Measurements from ENCODE around the gene CCNB1.
A peak's percentile ranks its signal among the peaks of the same experiment; 100 is the strongest.

CCNB1 gene

DNA sequence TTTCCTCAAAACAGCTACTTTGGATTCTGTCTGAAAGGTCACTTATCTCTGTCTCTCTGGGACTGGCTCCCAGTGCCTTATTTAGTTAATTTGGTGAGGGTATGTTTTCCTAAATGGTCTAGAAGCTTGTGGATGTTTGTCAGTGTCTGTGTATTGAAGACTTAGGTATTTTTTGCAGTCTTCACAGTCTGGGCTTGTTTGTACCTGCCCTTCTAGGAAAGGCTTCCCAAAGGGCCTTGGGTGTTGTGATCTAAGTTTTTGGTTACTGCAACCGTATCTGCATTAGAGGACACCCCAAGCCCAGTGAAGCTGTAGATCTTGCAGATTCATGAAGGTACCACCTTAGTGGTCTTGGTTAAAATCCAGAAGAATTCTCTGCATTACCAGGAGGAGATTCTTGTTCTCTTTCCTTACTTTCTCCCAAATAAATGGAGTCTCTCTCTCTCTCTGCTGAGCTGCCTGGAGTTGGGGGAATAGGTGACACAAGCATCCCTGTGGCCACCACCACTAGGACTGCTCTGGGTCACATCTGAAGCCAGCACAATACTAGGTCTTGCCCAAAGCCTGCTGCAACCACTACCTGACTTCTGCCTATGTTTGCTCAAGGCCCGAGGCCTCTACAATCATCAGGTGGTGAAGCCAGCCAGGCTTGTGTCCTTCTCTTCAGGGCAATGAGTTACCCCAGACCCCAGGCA, 17.8 kb upstream of the CCNB1 start:
- H2BK12ac ChIP-seq (ENCODE audit: low read length) = no peak overlapping the region
- H3K18ac ChIP-seq (ENCODE audit: low read length) = no peak overlapping the region
- H3K4ac ChIP-seq (ENCODE audit: low read length) = no peak overlapping the region
- H2BK15ac ChIP-seq (ENCODE audit: low read length) = no peak overlapping the region
- H2BK5ac ChIP-seq (ENCODE audit: low read length) = no peak overlapping the region
- H3K27me3 ChIP-seq (ENCODE audit: control insufficient read depth in 3 of 3, insufficient read depth in 3 of 3, low read depth in 1 of 3, low read length in 3 of 3) = no peaks in the 10 kb centered on the region
- no peak overlapping the region for H3K4me3 ChIP-seq (ENCODE audit: low read length in 2 of 2)
- no peaks in the 10 kb centered on the region for H3K79me1 ChIP-seq (ENCODE audit: low read depth, low read length)
- no peaks in the 10 kb centered on the region for H3K36me3 ChIP-seq (replicated peaks in 1 of 2; ENCODE audit: control insufficient read depth in 2 of 2, insufficient read depth in 2 of 2, low read length in 2 of 2)
- no peak overlapping the region for H2AK5ac ChIP-seq (ENCODE audit: low read depth, low read length)
- no CpG with 5 or more reads among the region's 2 CpGs for WGBS, 2 donors (ENCODE audit: extremely low coverage in 2 of 2, insufficient read length in 2 of 2, insufficient replicate concordance in 1 of 2)
- H3K4me1 ChIP-seq (ENCODE audit: control insufficient read depth in 2 of 2, insufficient read depth in 1 of 2, low read depth in 1 of 2, low read length in 2 of 2) = no peaks in the 10 kb centered on the region
- DNase-seq (ENCODE audit: low spot score) = no peak
- H2BK120ac ChIP-seq (ENCODE audit: low read depth, low read length) = no peak overlapping the region
- H4K8ac ChIP-seq (ENCODE audit: low read depth, low read length) = no peak overlapping the region
- no peak overlapping the region for H2AFZ ChIP-seq (ENCODE audit: low read length)
- no peak overlapping the region for H4K91ac ChIP-seq (ENCODE audit: low read depth, low read length, poor library complexity)
- H3K23ac ChIP-seq (ENCODE audit: low read depth, low read length, poor library complexity) = peak overlapping the region; percentile 57
- H3K27ac ChIP-seq (replicated peaks; ENCODE audit: low read length) = no peak overlapping the region
- no peak overlapping the region for H3K9ac ChIP-seq (ENCODE audit: low read depth, low read length, poor library complexity)
- no peak overlapping the region for H3K14ac ChIP-seq (ENCODE audit: low read length)
- H3K4me2 ChIP-seq (ENCODE audit: insufficient read depth, low read length, poor library complexity, severe bottlenecking) = no peak overlapping the region
- H3K9me3 ChIP-seq (replicated peaks in 1 of 2; ENCODE audit: control insufficient read depth in 2 of 2, insufficient read depth in 1 of 2, low read depth in 1 of 2, low read length in 2 of 2) = no peaks in the 10 kb centered on the region

DNA sequence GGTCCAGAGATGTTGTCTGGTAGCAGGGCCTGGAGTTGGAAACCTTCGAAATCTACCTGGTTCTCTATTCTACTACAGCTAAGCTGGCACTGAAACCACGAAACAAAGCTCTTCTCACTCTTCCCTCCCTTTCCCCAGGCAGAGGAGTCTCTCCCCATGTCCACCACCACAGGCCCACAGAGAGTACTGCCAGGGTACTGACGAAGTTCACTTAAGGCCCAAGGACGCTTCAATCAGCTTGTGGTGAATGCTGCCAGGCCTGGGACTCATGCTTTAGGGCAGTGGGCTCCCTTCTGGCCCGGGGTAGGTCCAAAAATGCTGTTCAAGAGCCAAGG, 17.3 kb upstream of the CCNB1 start:
- WGBS, 2 donors (ENCODE audit: extremely low coverage in 2 of 2, insufficient read length in 2 of 2, insufficient replicate concordance in 1 of 2) = no CpG with 5 or more reads among the region's 5 CpGs
- H2BK15ac ChIP-seq (ENCODE audit: low read length) = no peak overlapping the region
- DNase-seq (ENCODE audit: low spot score) = no peak
- H3K4me3 ChIP-seq (ENCODE audit: low read length in 2 of 2) = no peak overlapping the region
- no peaks in the 10 kb centered on the region for H3K4me1 ChIP-seq (ENCODE audit: control insufficient read depth in 2 of 2, insufficient read depth in 1 of 2, low read depth in 1 of 2, low read length in 2 of 2)
- no peaks in the 10 kb centered on the region for H3K79me1 ChIP-seq (ENCODE audit: low read depth, low read length)
- no peak overlapping the region for H3K4ac ChIP-seq (ENCODE audit: low read length)
- H2BK12ac ChIP-seq (ENCODE audit: low read length) = no peak overlapping the region
- no peak overlapping the region for H3K18ac ChIP-seq (ENCODE audit: low read length)
- no peak overlapping the region for H2BK5ac ChIP-seq (ENCODE audit: low read length)
- no peak overlapping the region for H2AK5ac ChIP-seq (ENCODE audit: low read depth, low read length)
- no peak overlapping the region for H3K27ac ChIP-seq (replicated peaks; ENCODE audit: low read length)
- H3K9me3 ChIP-seq (replicated peaks in 1 of 2; ENCODE audit: control insufficient read depth in 2 of 2, insufficient read depth in 1 of 2, low read depth in 1 of 2, low read length in 2 of 2) = no peaks in the 10 kb centered on the region
- H3K23ac ChIP-seq (ENCODE audit: low read depth, low read length, poor library complexity) = peak overlapping the region; percentile 57
- H2AFZ ChIP-seq (ENCODE audit: low read length) = no peak overlapping the region
- no peak overlapping the region for H2BK120ac ChIP-seq (ENCODE audit: low read depth, low read length)
- H3K14ac ChIP-seq (ENCODE audit: low read length) = no peak overlapping the region
- no peak overlapping the region for H3K9ac ChIP-seq (ENCODE audit: low read depth, low read length, poor library complexity)
- H3K4me2 ChIP-seq (ENCODE audit: insufficient read depth, low read length, poor library complexity, severe bottlenecking) = no peak overlapping the region
- no peak overlapping the region for H4K8ac ChIP-seq (ENCODE audit: low read depth, low read length)
- no peaks in the 10 kb centered on the region for H3K36me3 ChIP-seq (replicated peaks in 1 of 2; ENCODE audit: control insufficient read depth in 2 of 2, insufficient read depth in 2 of 2, low read length in 2 of 2)
- no peak overlapping the region for H4K91ac ChIP-seq (ENCODE audit: low read depth, low read length, poor library complexity)
- no peaks in the 10 kb centered on the region for H3K27me3 ChIP-seq (ENCODE audit: control insufficient read depth in 3 of 3, insufficient read depth in 3 of 3, low read depth in 1 of 3, low read length in 3 of 3)

DNA sequence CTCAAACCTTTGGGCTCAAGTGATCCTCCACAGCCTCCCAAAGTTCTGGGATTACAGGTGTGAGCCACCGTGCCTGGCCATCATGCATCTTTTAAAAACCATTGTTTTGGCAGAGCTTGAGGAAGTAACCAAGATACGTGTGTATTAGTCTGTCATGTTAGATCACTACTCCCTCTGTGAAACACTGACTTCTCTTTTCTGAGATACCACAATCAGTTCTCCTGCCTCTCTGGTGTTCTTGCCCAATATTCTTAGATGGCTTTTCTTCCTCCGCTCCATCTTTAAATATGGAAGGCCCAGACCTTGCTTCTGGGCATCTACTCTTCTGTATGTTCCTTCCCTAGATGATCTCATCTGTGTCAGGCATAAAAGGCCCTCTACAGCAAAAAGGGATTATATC, 14.2 kb upstream of the CCNB1 start:
- no CpG with 5 or more reads among the region's 3 CpGs for WGBS, 2 donors (ENCODE audit: extremely low coverage in 2 of 2, insufficient read length in 2 of 2, insufficient replicate concordance in 1 of 2)
- Histone ChIP-seq H4K8ac (ENCODE audit: low read depth, low read length) (no peak overlapping the region), H3K79me1 (ENCODE audit: low read depth, low read length) (no peaks in the 10 kb centered on the region), H3K27me3 (ENCODE audit: control insufficient read depth in 3 of 3, insufficient read depth in 3 of 3, low read depth in 1 of 3, low read length in 3 of 3) (no peaks in the 10 kb centered on the region), H3K23ac (ENCODE audit: low read depth, low read length, poor library complexity) (no peak overlapping the region), H2AK5ac (ENCODE audit: low read depth, low read length) (no peak overlapping the region), H2BK12ac (ENCODE audit: low read length) (no peak overlapping the region), H4K91ac (ENCODE audit: low read depth, low read length, poor library complexity) (no peak overlapping the region), H3K9me3 (replicated peaks in 1 of 2; ENCODE audit: control insufficient read depth in 2 of 2, insufficient read depth in 1 of 2, low read depth in 1 of 2, low read length in 2 of 2) (no peaks in the 10 kb centered on the region), H3K9ac (ENCODE audit: low read depth, low read length, poor library complexity) (no peak overlapping the region), H2BK120ac (ENCODE audit: low read depth, low read length) (no peak overlapping the region), H3K14ac (ENCODE audit: low read length) (no peak overlapping the region), H2BK15ac (ENCODE audit: low read length) (no peak overlapping the region), H3K4me3 (ENCODE audit: low read length in 2 of 2) (no peak overlapping the region), H3K4me1 (ENCODE audit: control insufficient read depth in 2 of 2, insufficient read depth in 1 of 2, low read depth in 1 of 2, low read length in 2 of 2) (no peaks in the 10 kb centered on the region), H3K27ac (replicated peaks; ENCODE audit: low read length) (no peak overlapping the region), H3K4ac (ENCODE audit: low read length) (no peak overlapping the region), H3K36me3 (replicated peaks in 1 of 2; ENCODE audit: control insufficient read depth in 2 of 2, insufficient read depth in 2 of 2, low read length in 2 of 2) (no peaks in the 10 kb centered on the region), H3K18ac (ENCODE audit: low read length) (no peak overlapping the region), H2AFZ (ENCODE audit: low read length) (no peak overlapping the region), H2BK5ac (ENCODE audit: low read length) (no peak overlapping the region), H3K4me2 (ENCODE audit: insufficient read depth, low read length, poor library complexity, severe bottlenecking) (no peak overlapping the region)
- DNase-seq (ENCODE audit: low spot score) = no peak

DNA sequence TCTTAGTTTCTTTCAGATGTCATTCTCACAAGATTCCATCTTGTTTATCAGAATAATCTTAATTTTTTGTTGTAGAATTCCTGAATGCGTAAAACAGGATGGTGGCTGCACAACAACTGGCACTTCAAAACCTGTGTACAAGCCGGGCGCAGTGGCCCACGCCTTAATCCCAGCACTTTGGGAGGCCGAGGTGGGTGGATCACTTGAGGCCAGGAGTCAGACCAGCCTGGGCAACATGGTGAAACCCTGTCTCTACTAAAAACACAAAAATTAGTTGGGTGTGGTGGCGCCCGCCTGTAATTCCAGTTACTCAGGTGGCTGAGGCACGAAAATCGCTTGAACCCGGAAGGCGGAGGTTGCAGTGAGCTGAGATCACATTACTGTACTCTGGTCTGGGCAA, 10.5 kb upstream of the CCNB1 start:
- H2BK15ac ChIP-seq (ENCODE audit: low read length) = no peak overlapping the region
- no peaks in the 10 kb centered on the region for H3K27me3 ChIP-seq (ENCODE audit: control insufficient read depth in 3 of 3, insufficient read depth in 3 of 3, low read depth in 1 of 3, low read length in 3 of 3)
- H3K4me2 ChIP-seq (ENCODE audit: insufficient read depth, low read length, poor library complexity, severe bottlenecking) = no peak overlapping the region
- no peak overlapping the region for H3K4ac ChIP-seq (ENCODE audit: low read length)
- no peak overlapping the region for H4K8ac ChIP-seq (ENCODE audit: low read depth, low read length)
- H2AK5ac ChIP-seq (ENCODE audit: low read depth, low read length) = no peak overlapping the region
- H3K9ac ChIP-seq (ENCODE audit: low read depth, low read length, poor library complexity) = no peak overlapping the region
- H2BK12ac ChIP-seq (ENCODE audit: low read length) = no peak overlapping the region
- H3K14ac ChIP-seq (ENCODE audit: low read length) = no peak overlapping the region
- H3K36me3 ChIP-seq (replicated peaks in 1 of 2; ENCODE audit: control insufficient read depth in 2 of 2, insufficient read depth in 2 of 2, low read length in 2 of 2) = no peaks in the 10 kb centered on the region
- no peaks in the 10 kb centered on the region for H3K4me1 ChIP-seq (ENCODE audit: control insufficient read depth in 2 of 2, insufficient read depth in 1 of 2, low read depth in 1 of 2, low read length in 2 of 2)
- no peak overlapping the region for H2BK5ac ChIP-seq (ENCODE audit: low read length)
- whole genome bisulfite sequencing, 2 donors (ENCODE audit: extremely low coverage in 2 of 2, insufficient read length in 2 of 2, insufficient replicate concordance in 1 of 2) = no CpG with 5 or more reads among the region's 11 CpGs
- no peaks in the 10 kb centered on the region for H3K79me1 ChIP-seq (ENCODE audit: low read depth, low read length)
- H3K27ac ChIP-seq (replicated peaks; ENCODE audit: low read length) = no peak overlapping the region
- H2AFZ ChIP-seq (ENCODE audit: low read length) = no peak overlapping the region
- H3K18ac ChIP-seq (ENCODE audit: low read length) = no peak overlapping the region
- no peak overlapping the region for H3K23ac ChIP-seq (ENCODE audit: low read depth, low read length, poor library complexity)
- no peaks in the 10 kb centered on the region for H3K9me3 ChIP-seq (replicated peaks in 1 of 2; ENCODE audit: control insufficient read depth in 2 of 2, insufficient read depth in 1 of 2, low read depth in 1 of 2, low read length in 2 of 2)
- no peak overlapping the region for H3K4me3 ChIP-seq (ENCODE audit: low read length in 2 of 2)
- no peak overlapping the region for H4K91ac ChIP-seq (ENCODE audit: low read depth, low read length, poor library complexity)
- no peak for DNase-seq (ENCODE audit: low spot score)
- no peak overlapping the region for H2BK120ac ChIP-seq (ENCODE audit: low read depth, low read length)
